ENCODE measurements around the gene DENND1A. TPM values are rescaled to one million over a fixed set of nuclear protein-coding genes. Genes with fewer than 3 reads are reported as not detected.

Gene DENND1A
- polyA plus RNA-seq, 1 experiment: 16.2 TPM

- CTCF ChIA-PET: interaction anchor here (1.2 kb wide), 1 partner anchor 38 kb away, joined by 4 read pairs; no protein-coding TSS in a partner anchor
- POLR2A ChIA-PET: no interaction called here
- TF ChIP-seq CTCF (IDR thresholded peaks at IDR 0.05; ENCODE audit: low read depth, low read length): no peak
Measured at GRCh38 chr9:123392802-123393201, 537.1 kb downstream of the DENND1A start.

GRCh38 chr9:123391946-123392345, 538.0 kb downstream of the DENND1A start:
- no peak for TF ChIP-seq CTCF (IDR thresholded peaks at IDR 0.05; ENCODE audit: low read depth, low read length)
- no peaks in the 10 kb centered on the region; the same call in none of the 2 replicates for H3K9me3 ChIP-seq (ENCODE audit: control insufficient read depth, insufficient read depth, low read length)
- H3K4me3 ChIP-seq (ENCODE audit: low read depth, low read length): no peak overlapping the region
- H3K27me3 ChIP-seq (ENCODE audit: control insufficient read depth, insufficient read depth, low read length): peaks cover 8% of the 10 kb centered on the region
- ChIA-PET CTCF (interaction anchor here (1.2 kb wide), 1 partner anchor 37 kb away, joined by 4 read pairs; no protein-coding TSS in a partner anchor), POLR2A (no interaction called here)
- no peak overlapping the region for H3K27ac ChIP-seq (ENCODE audit: low read depth, low read length)
- DNase-seq (ENCODE audit: low read depth, low spot score): no peak

More at GRCh38 chr9:123392802-123393201, 537.1 kb downstream of the DENND1A start:
- no peak for DNase-seq (ENCODE audit: low read depth, low spot score)
- no peak overlapping the region for H3K27ac ChIP-seq (ENCODE audit: low read depth, low read length)
- H3K4me3 ChIP-seq (ENCODE audit: low read depth, low read length): no peak overlapping the region
- peaks cover 3% of the 10 kb centered on the region for H3K27me3 ChIP-seq (ENCODE audit: control insufficient read depth, insufficient read depth, low read length)
- H3K9me3 ChIP-seq (ENCODE audit: control insufficient read depth, insufficient read depth, low read length): no peaks in the 10 kb centered on the region; the same call in none of the 2 replicates

- ChIA-PET POLR2A (no interaction called here), CTCF (interaction anchor here (0.5 kb wide), 1 partner anchor 10 kb away, joined by 4 read pairs; no protein-coding TSS in a partner anchor)
- DNase-seq (ENCODE audit: low read depth, low spot score): no peak
- Histone ChIP-seq H3K4me3 (ENCODE audit: low read depth, low read length) (no peak overlapping the region), H3K27ac (ENCODE audit: low read depth, low read length) (no peak overlapping the region), H3K27me3 (ENCODE audit: control insufficient read depth, insufficient read depth, low read length) (peaks cover 8% of the 10 kb centered on the region), H3K9me3 (ENCODE audit: control insufficient read depth, insufficient read depth, low read length) (no peaks in the 10 kb centered on the region; the same call in none of the 2 replicates)
- TF ChIP-seq CTCF (IDR thresholded peaks at IDR 0.05; ENCODE audit: low read depth, low read length): no peak
Measured at GRCh38 chr9:123391233-123391632, 538.7 kb downstream of the DENND1A start.

- TF ChIP-seq CTCF (IDR thresholded peaks at IDR 0.05; ENCODE audit: low read depth, low read length): no peak
- Histone ChIP-seq H3K4me3 (ENCODE audit: low read depth, low read length) (no peak overlapping the region), H3K27ac (ENCODE audit: low read depth, low read length) (no peak overlapping the region), H3K27me3 (ENCODE audit: control insufficient read depth, insufficient read depth, low read length) (peaks cover 8% of the 10 kb centered on the region), H3K9me3 (ENCODE audit: control insufficient read depth, insufficient read depth, low read length) (no peaks in the 10 kb centered on the region; the same call in none of the 2 replicates)
- CTCF ChIA-PET: no interaction called here
- DNase-seq (ENCODE audit: low read depth, low spot score): no peak
- POLR2A ChIA-PET: no interaction called here
Measured at GRCh38 chr9:123390337-123391135, 539.4 kb downstream of the DENND1A start.

GRCh38 chr9:123389698-123390097, 540.2 kb downstream of the DENND1A start:
- CTCF ChIA-PET: no interaction called here
- H3K27ac ChIP-seq (ENCODE audit: low read depth, low read length): no peak overlapping the region
- POLR2A ChIA-PET: interaction anchor here (0.6 kb wide), 1 partner anchor 8 kb away, joined by 4 read pairs; no protein-coding TSS in a partner anchor

More at GRCh38 chr9:123389698-123390097, 540.2 kb downstream of the DENND1A start:
- peaks cover 8% of the 10 kb centered on the region for H3K27me3 ChIP-seq (ENCODE audit: control insufficient read depth, insufficient read depth, low read length)
- no peak overlapping the region for H3K4me3 ChIP-seq (ENCODE audit: low read depth, low read length)
- DNase-seq (ENCODE audit: low read depth, low spot score): no peak
- H3K9me3 ChIP-seq (ENCODE audit: control insufficient read depth, insufficient read depth, low read length): no peaks in the 10 kb centered on the region; the same call in none of the 2 replicates
- no peak for TF ChIP-seq CTCF (IDR thresholded peaks at IDR 0.05; ENCODE audit: low read depth, low read length)
